NCI-H774 (cell line): ENCODE measurements around the gene ABCA3.
A peak's percentile ranks its signal among the peaks of the same experiment; 100 is the strongest.

ENCODE experiments used
- DNase-seq: peaks from one replicate; lab custom pipeline; 2025; lab: John Stamatoyannopoulos, UW

Gene ABCA3

DNA sequence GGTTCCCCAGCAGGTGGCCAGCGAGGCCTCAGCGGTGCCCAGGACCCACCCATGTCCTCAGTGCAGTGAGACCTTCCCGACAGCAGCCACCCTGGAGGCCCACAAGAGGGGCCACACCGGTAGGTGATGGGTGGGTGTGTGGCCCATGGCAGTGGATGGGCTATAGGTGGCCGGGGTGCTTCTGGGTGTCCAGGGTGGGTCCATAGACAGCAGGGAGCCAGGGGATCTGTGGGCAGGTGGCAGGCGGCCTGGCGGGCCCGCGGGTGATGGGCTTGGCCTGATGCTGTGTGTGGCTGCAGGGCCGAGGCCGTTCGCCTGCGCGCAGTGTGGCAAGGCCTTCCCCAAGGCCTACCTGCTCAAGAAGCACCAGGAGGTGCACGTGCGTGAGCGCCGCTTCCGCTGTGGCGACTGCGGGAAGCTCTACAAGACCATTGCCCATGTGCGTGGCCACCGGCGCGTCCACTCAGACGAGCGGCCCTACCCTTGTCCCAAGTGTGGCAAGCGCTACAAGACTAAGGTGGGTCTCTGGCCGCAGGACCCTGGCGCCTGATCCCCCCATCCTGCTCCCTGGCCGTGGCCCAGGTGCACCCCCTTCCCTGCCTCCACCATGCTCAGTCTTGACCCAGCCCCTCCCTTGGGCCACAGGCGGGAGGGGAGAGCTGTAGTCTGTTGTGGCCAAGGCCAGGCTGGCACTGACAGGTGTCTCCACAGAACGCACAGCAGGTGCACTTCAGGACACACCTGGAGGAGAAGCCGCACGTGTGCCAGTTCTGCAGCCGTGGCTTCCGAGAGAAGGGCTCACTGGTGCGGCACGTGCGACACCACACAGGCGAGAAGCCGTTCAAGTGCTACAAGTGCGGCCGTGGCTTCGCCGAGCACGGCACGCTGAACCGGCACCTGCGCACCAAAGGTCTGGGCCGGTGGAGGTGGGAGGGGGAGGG lies 106.4 kb downstream of the ABCA3 start:
- peak; percentile 76 for DNase-seq

DNA sequence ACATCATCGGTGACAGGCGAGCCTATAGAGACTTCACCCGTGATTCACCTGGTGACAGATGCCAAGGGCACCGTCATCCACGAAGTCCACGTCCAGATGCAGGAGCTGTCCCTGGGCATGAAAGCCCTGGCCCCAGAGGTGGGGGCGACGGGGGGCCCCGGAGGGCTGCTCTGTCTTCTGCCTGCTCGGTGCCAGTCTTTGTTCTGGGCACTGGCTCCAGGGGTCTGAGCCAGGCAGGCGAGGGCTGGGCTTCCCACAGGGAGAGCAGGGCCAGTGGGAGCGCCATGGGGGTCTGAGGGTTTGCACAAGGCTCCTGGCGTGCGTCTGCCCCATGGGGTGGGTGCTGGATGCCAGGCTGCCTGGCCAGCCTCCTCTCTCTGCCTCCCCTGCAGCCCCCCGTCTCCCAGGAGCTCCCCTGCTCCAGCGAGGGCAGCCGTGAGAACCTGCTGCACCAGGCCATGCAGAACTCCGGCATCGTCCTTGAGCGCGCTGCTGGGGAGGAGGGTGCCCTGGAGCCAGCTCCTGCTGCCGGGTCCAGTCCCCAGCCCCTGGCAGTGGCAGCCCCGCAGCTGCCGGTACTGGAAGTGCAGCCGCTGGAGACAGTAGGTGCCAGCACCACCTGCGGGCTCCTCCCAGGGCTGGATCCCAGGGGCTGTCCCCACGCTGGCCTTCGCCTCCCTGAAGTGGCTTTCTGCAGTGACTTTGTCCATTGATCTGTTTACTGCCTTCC lies 107.3 kb downstream of the ABCA3 start:
- no peak for DNase-seq

- DNase-seq = no peak
Observed at GRCh38 chr16:2232094-2232990, 108.2 kb downstream of the ABCA3 start.

- DNase-seq = no peak
Observed at GRCh38 chr16:2231016-2231931, 109.3 kb downstream of the ABCA3 start.

DNA sequence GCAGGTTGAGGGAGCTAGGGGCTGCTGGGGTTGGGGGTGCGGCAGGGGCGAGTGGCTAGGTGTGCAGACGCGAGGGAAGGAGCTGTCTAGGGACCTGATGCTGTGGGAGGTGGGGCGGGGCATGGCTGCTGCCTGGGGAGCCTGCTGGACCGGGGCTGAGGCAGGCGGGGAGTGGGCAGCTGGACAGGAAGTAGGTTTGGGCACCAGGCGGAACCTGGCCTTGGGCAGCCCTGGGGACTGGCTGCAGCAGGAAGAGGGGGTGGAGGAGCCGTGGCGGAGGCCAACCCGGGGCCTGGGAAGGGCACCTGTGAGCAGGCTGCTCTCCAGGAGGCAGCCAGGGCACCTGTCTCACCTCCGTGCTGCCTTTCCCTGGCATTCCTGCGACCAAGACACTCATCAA lies 110.2 kb downstream of the ABCA3 start:
- DNase-seq = no peak

- no peak for DNase-seq
Observed at GRCh38 chr16:2229632-2230250, 110.8 kb downstream of the ABCA3 start.

DNA sequence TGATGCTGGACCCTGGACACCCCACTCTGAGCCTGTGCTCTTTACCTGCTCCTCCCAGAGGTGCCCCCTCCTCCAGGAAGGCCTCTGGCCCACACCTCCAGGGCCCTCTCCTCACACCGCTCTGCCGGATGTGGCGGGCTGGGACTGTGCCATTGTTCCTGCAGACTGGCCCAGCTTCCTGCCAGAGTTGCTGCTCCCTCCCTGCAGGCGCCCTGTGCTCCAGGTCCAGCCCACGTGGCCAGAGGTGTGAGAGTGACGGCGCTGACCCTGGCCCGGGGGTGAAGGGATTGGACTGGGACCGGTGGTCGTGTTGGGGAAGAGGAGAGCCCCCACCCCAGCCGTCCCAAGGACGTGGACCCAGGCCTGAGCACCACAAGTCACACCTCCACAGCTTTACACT lies 111.4 kb downstream of the ABCA3 start:
- no peak for DNase-seq

DNA sequence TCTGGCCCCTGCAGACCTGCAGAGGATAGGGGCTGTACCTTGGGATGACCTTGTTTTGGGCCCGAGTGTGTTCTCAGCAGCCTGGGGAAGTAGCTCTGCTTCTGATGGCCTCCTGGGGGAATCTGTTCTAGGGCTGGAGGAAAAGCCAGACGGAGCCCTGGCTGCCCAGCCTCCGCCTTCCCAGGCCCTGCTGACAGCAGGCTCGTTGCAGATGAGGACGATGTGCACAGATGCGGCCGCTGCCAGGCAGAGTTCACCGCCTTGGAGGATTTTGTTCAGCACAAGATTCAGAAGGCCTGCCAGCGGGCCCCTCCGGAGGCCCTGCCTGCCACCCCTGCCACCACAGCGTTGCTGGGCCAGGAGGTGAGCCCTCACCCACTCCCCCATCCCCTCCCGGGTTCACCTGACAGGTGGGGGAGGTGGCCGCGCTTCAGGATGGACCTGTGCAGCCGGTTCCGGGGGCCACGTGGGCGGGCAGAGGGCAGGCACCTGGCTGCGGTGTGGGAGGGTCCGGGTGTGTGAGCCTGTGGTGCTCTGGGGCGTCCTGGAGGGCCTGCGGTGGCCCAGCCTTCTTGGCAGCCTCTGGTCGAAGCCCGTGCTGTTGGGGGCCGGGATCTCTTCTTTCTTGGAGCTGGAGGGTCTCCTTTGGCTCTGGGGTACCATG lies 112.2 kb downstream of the ABCA3 start:
- DNase-seq = no peak

DNA sequence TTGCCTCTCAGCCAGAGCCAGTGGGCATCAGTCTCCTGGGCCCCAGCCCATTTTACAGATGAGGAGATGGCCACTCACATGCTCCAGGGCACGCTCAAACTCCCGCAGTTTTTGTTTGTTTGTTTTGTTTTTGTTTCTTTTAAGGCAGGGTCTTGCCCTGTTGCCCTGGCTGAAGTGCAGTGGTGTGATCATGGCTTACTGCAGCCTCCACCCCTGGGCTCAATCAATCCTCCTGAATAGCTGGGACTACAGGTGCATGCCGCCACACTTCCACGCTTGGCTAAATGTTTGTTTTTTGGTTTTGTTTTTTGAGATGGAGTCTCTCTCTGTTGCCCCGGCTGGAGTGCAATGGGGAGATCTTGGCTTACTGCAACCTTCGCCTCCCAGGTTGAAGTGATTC lies 113.6 kb downstream of the ABCA3 start:
- no peak for DNase-seq

- no peak for DNase-seq
Observed at GRCh38 chr16:2226245-2226793, 114.2 kb downstream of the ABCA3 start.
